GM19455 (cell line): ENCODE measurements around the gene NPTX1.
"Not testable (repeated sequence)": the region's sequence is repeated elsewhere in the genome, so short reads cannot be mapped to it uniquely, and the experiment has no call there.

Source experiments
- ATAC-seq: cut with Tn5 transposase; IDR thresholded peaks from one replicate; pipeline ENCODE4 v1.9.1; 2021; ENCODE audit not compliant: unreplicated experiment

NPTX1 gene

GRCh38 chr17:80475910-80476876 lies at the start of gene NPTX1:
NPTX1 (minus strand) TSS chr17:80476607; CDS start chr17:80476446, 161 bp downstream.
- ATAC-seq: no peak

GRCh38 chr17:80523956-80524712 lies 47.7 kb upstream of the NPTX1 start:
- ATAC-seq: no peak

GRCh38 chr17:80523054-80523744 lies 46.8 kb upstream of the NPTX1 start:
- no peak for ATAC-seq

GRCh38 chr17:80520810-80521455 lies 44.5 kb upstream of the NPTX1 start:
- no peak for ATAC-seq

GRCh38 chr17:80519091-80519781 lies 42.8 kb upstream of the NPTX1 start:
- no peak for ATAC-seq

GRCh38 chr17:80518392-80518791 lies 42.0 kb upstream of the NPTX1 start:
- no peak for ATAC-seq

GRCh38 chr17:80517641-80518040 lies 41.2 kb upstream of the NPTX1 start:
- no peak for ATAC-seq

- no peak for ATAC-seq
Measured at GRCh38 chr17:80516171-80516932, 39.9 kb upstream of the NPTX1 start.

- no peak for ATAC-seq
Measured at GRCh38 chr17:80513892-80514291, 37.5 kb upstream of the NPTX1 start.

GRCh38 chr17:80513201-80513600 lies 36.8 kb upstream of the NPTX1 start:
- ATAC-seq: no peak

- no peak for ATAC-seq
Measured at GRCh38 chr17:80512233-80512632, 35.8 kb upstream of the NPTX1 start.

GRCh38 chr17:80511222-80512180 lies 35.1 kb upstream of the NPTX1 start:
- ATAC-seq: no peak

- no peak for ATAC-seq
Measured at GRCh38 chr17:80510772-80511171, 34.4 kb upstream of the NPTX1 start.

GRCh38 chr17:80510132-80510531 lies 33.7 kb upstream of the NPTX1 start:
- ATAC-seq: no peak

GRCh38 chr17:80509311-80509710 lies 32.9 kb upstream of the NPTX1 start:
- no peak for ATAC-seq

GRCh38 chr17:80507965-80508364 lies 31.6 kb upstream of the NPTX1 start:
- ATAC-seq: no peak

GRCh38 chr17:80507177-80507576 lies 30.8 kb upstream of the NPTX1 start:
- not testable (repeated sequence) for ATAC-seq

- no peak for ATAC-seq
Measured at GRCh38 chr17:80504686-80505413, 28.4 kb upstream of the NPTX1 start.
